HEK293 (cell line): ENCODE results near the gene VEGFA.

Experiments
- CTCF ChIA-PET: fragments of 350-600 bp; formaldehyde crosslinking; extraction: SDS; loops from one replicate; lab custom pipeline; 2021; ENCODE audit warnings: antibody characterized with exemption; lab: Yijun Ruan, JAX
- POLR2A ChIA-PET: fragments of 300-600 bp; formaldehyde crosslinking; extraction: SDS; loops from one replicate; lab custom pipeline; 2020; ENCODE audit warnings: antibody characterized with exemption, inconsistent platforms; lab: Yijun Ruan, JAX
- H3K27ac ChIP-seq: fragments of 200-500 bp; sonication (Bioruptor generic); 2 replicates; pipeline ENCODE4 v1.5.1; 2014; ENCODE audit warnings: low read depth, low read length, control low read depth, inconsistent platforms; ENCODE audit errors: extremely low read depth
- H3K36me3 ChIP-seq, 2 experiments: fragments of 200-500 bp in 1 of 2; sonication (Bioruptor generic) in 1 of 2; 1 replicate in 1 of 2; 2 replicates in 1 of 2; pipeline ENCODE4 v1.5.1; 2014 to 2017; ENCODE audit warnings: inconsistent platforms in 2 of 2, low read length in 2 of 2; ENCODE audit not compliant: control insufficient read depth in 2 of 2, insufficient read depth in 1 of 2
- H3K4me1 ChIP-seq: fragments of 200-500 bp; sonication (Bioruptor generic); 2 replicates; pipeline ENCODE4 v1.5.1; 2014; ENCODE audit warnings: mild to moderate bottlenecking, low read length, inconsistent platforms; ENCODE audit not compliant: control insufficient read depth, insufficient read depth
- H3K4me3 ChIP-seq: 2 replicates; pipeline ENCODE4 v1.5.1; 2011; ENCODE audit warnings: low read depth, mild to moderate bottlenecking, control low read depth, low read length, moderate library complexity
- H3K9me3 ChIP-seq: fragments of 200-500 bp; sonication (Bioruptor generic); 2 replicates; pipeline ENCODE4 v1.5.1; 2014; ENCODE audit warnings: low read depth, low read length, inconsistent platforms; ENCODE audit not compliant: control insufficient read depth, insufficient read depth
- CTCF ChIP-seq: fragments of 450-650 bp; formaldehyde crosslinking; IDR thresholded peaks from 2 replicates; pipeline ENCODE4 v1.5.1; 2016; ENCODE audit warnings: missing biosample characterization, missing genetic modification characterization
- GLIS1 ChIP-seq: fragments of 450-650 bp; formaldehyde crosslinking; IDR thresholded peaks from 2 replicates; pipeline ENCODE4 v1.5.1; 2016; ENCODE audit warnings: missing biosample characterization, missing genetic modification characterization
- HIC1 ChIP-seq: fragments of 450-650 bp; formaldehyde crosslinking; IDR thresholded peaks from 2 replicates; pipeline ENCODE4 v1.5.1; 2016; ENCODE audit warnings: missing biosample characterization, missing genetic modification characterization
- KLF7 ChIP-seq: fragments of 450-650 bp; formaldehyde crosslinking; IDR thresholded peaks from 2 replicates; pipeline ENCODE4 v1.5.1; 2016; ENCODE audit warnings: missing biosample characterization, missing genetic modification characterization, borderline replicate concordance
- SALL2 ChIP-seq: fragments of 450-650 bp; formaldehyde crosslinking; IDR thresholded peaks from 2 replicates; pipeline ENCODE4 v1.5.0; 2017; ENCODE audit warnings: missing biosample characterization, mild to moderate bottlenecking, missing genetic modification characterization, borderline replicate concordance
- SP3 ChIP-seq: fragments of 450-650 bp; formaldehyde crosslinking; IDR thresholded peaks from 2 replicates; pipeline ENCODE4 v1.5.1; 2016; ENCODE audit warnings: missing biosample characterization, missing genetic modification characterization
- TRIM28 ChIP-seq: IDR thresholded peaks from 2 replicates; pipeline ENCODE4 v1.6.1; 2011; ENCODE audit warnings: low read length, control low read depth, borderline replicate concordance
- YY2 ChIP-seq: fragments of 450-650 bp; formaldehyde crosslinking; IDR thresholded peaks from 2 replicates; pipeline ENCODE4 v1.5.1; 2016; ENCODE audit warnings: missing biosample characterization, missing genetic modification characterization
- ZBTB20 ChIP-seq: fragments of 450-650 bp; formaldehyde crosslinking; IDR thresholded peaks from 2 replicates; pipeline ENCODE4 v1.5.1; 2016; ENCODE audit warnings: missing biosample characterization, missing genetic modification characterization
- ZIC2 ChIP-seq: fragments of 450-650 bp; formaldehyde crosslinking; IDR thresholded peaks from 2 replicates; pipeline ENCODE4 v1.5.1; 2016; ENCODE audit warnings: missing biosample characterization, missing genetic modification characterization
- ZNF10 ChIP-seq: fragments of 450-650 bp; formaldehyde crosslinking; IDR thresholded peaks from 2 replicates; pipeline ENCODE4 v1.5.1; 2017; ENCODE audit warnings: missing biosample characterization, missing genetic modification characterization
- ZNF114 ChIP-seq: fragments of 450-650 bp; formaldehyde crosslinking; IDR thresholded peaks from 2 replicates; pipeline ENCODE4 v1.5.0; 2017; ENCODE audit warnings: missing biosample characterization, missing genetic modification characterization
- ZNF16 ChIP-seq: fragments of 450-650 bp; formaldehyde crosslinking; IDR thresholded peaks from 2 replicates; pipeline ENCODE4 v1.5.1; 2016; ENCODE audit warnings: low read depth, missing biosample characterization, missing genetic modification characterization
- ZNF23 ChIP-seq: fragments of 450-650 bp; formaldehyde crosslinking; IDR thresholded peaks from 2 replicates; pipeline ENCODE4 v1.5.1; 2016; ENCODE audit warnings: missing biosample characterization, missing genetic modification characterization, borderline replicate concordance
- ZNF266 ChIP-seq: fragments of 450-650 bp; formaldehyde crosslinking; IDR thresholded peaks from 2 replicates; pipeline ENCODE4 v1.5.1; 2016; ENCODE audit warnings: missing biosample characterization, missing genetic modification characterization, low read depth
- ZNF335 ChIP-seq: fragments of 450-650 bp; formaldehyde crosslinking; conservative IDR thresholded peaks from 2 replicates; pipeline ENCODE4 v1.5.1; 2016; ENCODE audit warnings: missing biosample characterization, missing genetic modification characterization
- ZNF391 ChIP-seq: fragments of 450-650 bp; formaldehyde crosslinking; IDR thresholded peaks from 2 replicates; pipeline ENCODE4 v1.5.1; 2016; ENCODE audit warnings: low read depth, missing biosample characterization, missing genetic modification characterization, borderline replicate concordance
- ZNF426 ChIP-seq: fragments of 450-650 bp; formaldehyde crosslinking; IDR thresholded peaks from 2 replicates; pipeline ENCODE4 v1.5.1; 2017; ENCODE audit warnings: missing biosample characterization, missing genetic modification characterization, mild to moderate bottlenecking, inconsistent platforms, moderate library complexity
- ZNF521 ChIP-seq: fragments of 450-650 bp; formaldehyde crosslinking; IDR thresholded peaks from 2 replicates; pipeline ENCODE4 v1.5.1; 2017; ENCODE audit warnings: missing biosample characterization, mild to moderate bottlenecking, missing genetic modification characterization
- ZNF830 ChIP-seq: fragments of 450-650 bp; IDR thresholded peaks from 2 replicates; pipeline ENCODE4 v1.5.0; 2018; ENCODE audit warnings: missing biosample characterization, missing genetic modification characterization, low read depth, mild to moderate bottlenecking, moderate library complexity
- TF ChIP-seq, protein P1 (sequence below): fragments of 450-650 bp; formaldehyde crosslinking; IDR thresholded peaks from 2 replicates; pipeline ENCODE4 v1.5.1; 2017; ENCODE audit warnings: missing biosample characterization, missing genetic modification characterization
- TF ChIP-seq, protein P2 (sequence below): fragments of 450-650 bp; formaldehyde crosslinking; IDR thresholded peaks from 2 replicates; pipeline ENCODE4 v1.5.1; 2016; ENCODE audit warnings: missing biosample characterization, missing genetic modification characterization

VEGFA gene

GRCh38 chr6:43790031-43790430 is 20.0 kb downstream of the VEGFA start:
- CTCF ChIA-PET = interaction anchor here (0.8 to 2.7 kb wide), 3 partner anchors 16 to 548 kb away, joined by 4 to 15 read pairs (median 11); no protein-coding TSS in a partner anchor
- H3K9me3 ChIP-seq = no peaks in the 10 kb centered on the region
- TF ChIP-seq ZNF335 (tag by site-specific recombination) = no peak
- TF ChIP-seq, protein P1, sequence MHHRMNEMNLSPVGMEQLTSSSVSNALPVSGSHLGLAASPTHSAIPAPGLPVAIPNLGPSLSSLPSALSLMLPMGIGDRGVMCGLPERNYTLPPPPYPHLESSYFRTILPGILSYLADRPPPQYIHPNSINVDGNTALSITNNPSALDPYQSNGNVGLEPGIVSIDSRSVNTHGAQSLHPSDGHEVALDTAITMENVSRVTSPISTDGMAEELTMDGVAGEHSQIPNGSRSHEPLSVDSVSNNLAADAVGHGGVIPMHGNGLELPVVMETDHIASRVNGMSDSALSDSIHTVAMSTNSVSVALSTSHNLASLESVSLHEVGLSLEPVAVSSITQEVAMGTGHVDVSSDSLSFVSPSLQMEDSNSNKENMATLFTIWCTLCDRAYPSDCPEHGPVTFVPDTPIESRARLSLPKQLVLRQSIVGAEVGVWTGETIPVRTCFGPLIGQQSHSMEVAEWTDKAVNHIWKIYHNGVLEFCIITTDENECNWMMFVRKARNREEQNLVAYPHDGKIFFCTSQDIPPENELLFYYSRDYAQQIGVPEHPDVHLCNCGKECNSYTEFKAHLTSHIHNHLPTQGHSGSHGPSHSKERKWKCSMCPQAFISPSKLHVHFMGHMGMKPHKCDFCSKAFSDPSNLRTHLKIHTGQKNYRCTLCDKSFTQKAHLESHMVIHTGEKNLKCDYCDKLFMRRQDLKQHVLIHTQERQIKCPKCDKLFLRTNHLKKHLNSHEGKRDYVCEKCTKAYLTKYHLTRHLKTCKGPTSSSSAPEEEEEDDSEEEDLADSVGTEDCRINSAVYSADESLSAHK (tag by site-specific recombination) = peak; percentile 91
- H3K36me3 ChIP-seq = peaks cover 4 to 10% of the 10 kb centered on the region in 2 experiments; a peak in 2 of 3 replicates
- H3K4me3 ChIP-seq = no peak overlapping the region
- POLR2A ChIA-PET = interaction anchor here (1.4 kb wide), 1 partner anchor 15 kb away, joined by 3 read pairs; no protein-coding TSS in a partner anchor
- no peaks in the 10 kb centered on the region for H3K4me1 ChIP-seq
- H3K27ac ChIP-seq = no peak overlapping the region

DNA sequence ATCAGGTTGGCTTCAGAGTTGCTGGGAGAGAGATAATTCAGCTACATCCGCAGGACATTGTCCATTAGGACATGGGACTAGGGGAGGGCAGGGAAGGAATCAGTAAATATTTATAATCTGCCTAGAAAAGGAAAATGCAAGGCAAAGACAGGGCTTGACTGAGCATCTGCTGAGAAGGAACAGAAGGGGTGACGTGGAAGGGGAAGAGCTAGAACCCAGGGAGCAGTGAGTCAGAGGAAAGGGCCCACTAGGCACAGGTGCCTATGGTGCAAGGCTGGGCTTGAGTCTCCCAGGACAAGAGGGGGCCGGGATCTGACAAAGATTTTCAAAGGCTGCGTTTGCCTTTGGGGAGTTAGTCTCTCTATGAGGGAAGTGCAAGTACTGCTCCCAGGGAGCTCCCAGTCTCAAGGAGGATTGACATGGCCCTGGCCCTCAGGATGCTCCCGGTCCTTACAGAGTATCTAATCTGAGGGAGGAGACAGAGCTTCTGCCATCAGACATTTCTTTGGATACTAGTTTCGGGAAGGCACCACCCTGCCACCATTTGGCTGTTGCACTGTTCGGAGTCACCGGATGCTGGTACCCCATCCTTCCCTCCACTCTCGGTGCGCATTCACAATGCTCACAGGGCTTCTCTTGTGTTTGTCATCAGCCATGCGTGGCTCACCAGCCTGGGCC is 21.9 kb downstream of the VEGFA start:
- CTCF ChIA-PET = interaction anchor here (0.6 to 3.5 kb wide), 4 partner anchors 18 to 271 kb away, joined by 3 to 23 read pairs (median 6); partner anchors contain the start of gene VEGFA
- H3K4me3 ChIP-seq = no peak overlapping the region
- TF ChIP-seq ZNF23 (no peak), ZNF830 (tag by site-specific recombination) (no peak), SALL2 (tag by site-specific recombination) (no peak), YY2 (no peak), ZNF391 (tag by site-specific recombination) (no peak), ZNF521 (tag by site-specific recombination) (no peak), SP3 (tag by site-specific recombination) (no peak), HIC1 (tag by site-specific recombination) (no peak), TRIM28 (no peak), GLIS1 (tag by site-specific recombination) (no peak)
- no peaks in the 10 kb centered on the region for H3K4me1 ChIP-seq
- POLR2A ChIA-PET = interaction anchor here (1.4 kb wide), 1 partner anchor 22 kb away, joined by 4 read pairs; the partner anchor contains the start of gene VEGFA
- H3K9me3 ChIP-seq = no peaks in the 10 kb centered on the region
- H3K27ac ChIP-seq = no peak overlapping the region
- no peaks in the 10 kb centered on the region for H3K36me3 ChIP-seq

DNA sequence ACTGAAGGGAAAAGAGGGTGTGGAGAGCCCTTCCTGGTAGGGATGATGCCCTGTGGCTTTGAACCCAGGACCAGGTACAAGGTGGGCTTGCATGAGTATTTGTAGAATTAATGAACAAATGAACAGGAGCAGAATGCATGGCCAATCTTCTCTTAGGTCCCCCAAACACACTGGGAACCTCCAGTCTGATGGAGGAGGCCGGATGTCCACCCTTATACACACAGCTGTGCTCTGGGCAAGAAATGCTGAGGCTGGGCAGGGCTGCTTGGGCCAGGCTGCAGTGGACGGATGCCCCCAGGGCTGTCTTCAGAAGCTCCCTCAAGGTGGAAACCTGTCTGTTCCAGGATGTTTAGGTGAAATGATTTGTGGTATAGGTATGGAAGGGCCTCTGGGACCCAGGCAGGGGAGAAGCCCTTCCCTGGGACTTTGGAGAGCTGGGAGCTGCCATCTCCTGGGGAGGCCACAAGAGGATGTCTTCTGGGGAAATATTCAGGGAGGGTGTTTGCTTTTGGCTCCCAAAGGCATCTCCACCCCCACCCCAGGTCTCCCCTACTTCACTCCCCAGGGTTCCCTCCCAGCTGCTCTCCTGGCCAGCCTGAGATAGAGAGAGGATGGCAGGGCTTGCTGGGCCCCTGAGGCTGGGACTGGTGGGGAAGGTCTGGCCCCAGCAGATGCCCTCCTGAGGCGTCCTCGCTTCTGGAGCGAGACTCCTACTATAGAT is 23.3 kb downstream of the VEGFA start:
- Histone ChIP-seq H3K4me1 (no peaks in the 10 kb centered on the region), H3K4me3 (no peak overlapping the region), H3K36me3 (no peaks in the 10 kb centered on the region), H3K27ac (no peak overlapping the region), H3K9me3 (no peaks in the 10 kb centered on the region)
- ChIA-PET POLR2A (no interaction called here), CTCF (interaction anchor here (1.4 to 3.5 kb wide), 4 partner anchors 20 to 126 kb away, joined by 4 to 23 read pairs (median 6); partner anchors contain the start of gene VEGFA)
- TF ChIP-seq ZNF10 (tag by site-specific recombination) (no peak), ZNF266 (tag by site-specific recombination) (no peak), KLF7 (no peak), GLIS1 (tag by site-specific recombination) (peak; percentile 82), ZNF114 (no peak), ZNF426 (tag by site-specific recombination) (no peak), ZIC2 (tag by site-specific recombination) (peak; percentile 55), ZNF16 (no peak), ZBTB20 (tag by site-specific recombination) (no peak), CTCF (tag by site-specific recombination) (no peak)
- TF ChIP-seq, protein P2, sequence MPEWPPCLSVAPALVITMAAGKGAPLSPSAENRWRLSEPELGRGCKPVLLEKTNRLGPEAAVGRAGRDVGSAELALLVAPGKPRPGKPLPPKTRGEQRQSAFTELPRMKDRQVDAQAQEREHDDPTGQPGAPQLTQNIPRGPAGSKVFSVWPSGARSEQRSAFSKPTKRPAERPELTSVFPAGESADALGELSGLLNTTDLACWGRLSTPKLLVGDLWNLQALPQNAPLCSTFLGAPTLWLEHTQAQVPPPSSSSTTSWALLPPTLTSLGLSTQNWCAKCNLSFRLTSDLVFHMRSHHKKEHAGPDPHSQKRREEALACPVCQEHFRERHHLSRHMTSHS (tag by site-specific recombination) = no peak
- TF ChIP-seq, all 188 proteins: peak for 2
